ENCODE measurements around the gene CST4.

GRCh38 chr20:23662276-23662870 lies 26.5 kb downstream of the CST4 start:
- no peak for TF ChIP-seq CTCF (IDR thresholded peaks at IDR 0.05)
- TF ChIP-seq EZH2phosphoT487 (IDR thresholded peaks at IDR 0.05): no peak

Data from neural progenitor cell (in vitro differentiated cells).